Measurements from ENCODE around the gene MAP2K5.

GRCh38 chr15:67850336-67850735 is 307.8 kb downstream of the MAP2K5 start:
- no peak for TF ChIP-seq POLR2A (IDR thresholded peaks at IDR 0.05)
- TF ChIP-seq CTCF (IDR thresholded peaks at IDR 0.05): no peak
